Frontal cortex (tissue), 4 donors: ENCODE data around the gene TDRD15. TPM values are rescaled to one million over a fixed set of nuclear protein-coding genes. Genes with fewer than 3 reads are reported as not detected.
"Not testable (repeated sequence)": the region's sequence is repeated elsewhere in the genome, so short reads cannot be mapped to it uniquely, and the experiment has no call there.

Experiments used
- DNase-seq, 2 donors: peaks; one replicate each; pipeline ENCODE4 v3.0.0; 2012; ENCODE audit warnings: low spot score in 2 of 2
- FAIRE-seq: peaks from 2 replicates; lab custom pipeline; 2012; peaks lifted over from hg19 to GRCh38; lab: Jason Lieb, UNC
- total RNA-seq: library from RNA; depleted of rRNA; stranded (reverse); fragments of >200 nt; gene quantifications from one replicate; pipeline ENCODE4 v1.2.3, GENCODE V29; 2014
- donor health status: control.
- donor health status: control.
- donor health status: control.

TDRD15 gene
- total RNA-seq, 1 donor from 2014 or later = under 0.01 TPM

DNA sequence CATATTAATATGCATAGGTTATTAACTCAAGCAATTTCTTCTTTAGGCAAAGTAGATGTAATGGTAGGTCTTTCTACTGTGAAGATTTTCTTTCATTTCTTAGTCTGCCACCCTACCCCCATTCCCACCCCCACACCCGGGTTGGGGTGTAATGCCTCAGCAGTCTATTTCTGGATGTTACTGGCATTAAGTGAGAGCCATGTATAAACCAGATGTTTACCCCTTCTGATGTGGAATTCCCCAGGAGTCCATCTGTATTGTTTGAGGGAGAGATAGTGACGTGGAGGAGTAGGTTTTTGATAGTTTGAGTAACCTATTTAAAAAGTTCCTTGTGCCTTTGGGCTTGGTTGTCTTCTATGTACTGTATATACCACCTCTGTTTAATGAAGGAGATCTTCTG, 11.8 kb downstream of the TDRD15 start:
- no peak for FAIRE-seq
- DNase-seq = no peak

DNA sequence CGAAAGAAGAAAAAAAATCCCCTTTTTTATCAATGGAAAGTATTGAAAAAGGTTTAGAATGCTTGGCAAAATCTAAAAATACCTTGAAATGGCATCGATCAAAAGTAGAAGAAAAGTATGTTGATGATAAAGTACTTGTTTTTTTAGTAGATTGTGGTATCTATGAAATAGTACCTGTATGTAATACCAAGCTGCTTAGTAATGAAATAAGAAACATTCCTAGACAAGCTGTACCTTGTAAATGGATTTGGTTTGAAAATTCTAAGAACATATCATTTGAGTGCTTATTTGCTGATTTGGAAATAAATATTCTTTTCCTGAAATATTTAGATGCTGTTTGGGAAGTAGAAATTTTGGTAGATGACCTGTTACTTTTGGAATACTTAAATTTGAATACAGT, 18.4 kb downstream of the TDRD15 start:
- FAIRE-seq (no peak), DNase-seq (no peak)

DNA sequence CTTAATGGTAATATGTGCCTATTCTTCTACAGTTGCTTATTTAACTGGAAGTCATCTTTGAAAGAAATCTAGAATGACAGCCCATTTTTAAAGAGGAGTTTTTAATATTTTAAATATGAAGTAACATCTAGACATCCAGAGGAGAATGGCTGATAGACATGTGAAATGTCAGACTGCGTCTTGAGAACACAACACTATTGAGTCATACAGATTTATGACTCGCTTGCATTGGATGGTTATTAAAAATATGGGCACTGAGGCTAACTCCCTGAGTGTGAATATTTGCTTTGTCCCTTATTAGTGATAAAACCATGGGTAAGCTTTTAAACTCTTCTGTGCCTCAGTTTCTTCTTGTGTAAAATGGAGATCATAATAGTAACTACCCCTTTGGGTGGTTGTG, 22.9 kb downstream of the TDRD15 start:
- no peak for DNase-seq
- no peak for FAIRE-seq

DNA sequence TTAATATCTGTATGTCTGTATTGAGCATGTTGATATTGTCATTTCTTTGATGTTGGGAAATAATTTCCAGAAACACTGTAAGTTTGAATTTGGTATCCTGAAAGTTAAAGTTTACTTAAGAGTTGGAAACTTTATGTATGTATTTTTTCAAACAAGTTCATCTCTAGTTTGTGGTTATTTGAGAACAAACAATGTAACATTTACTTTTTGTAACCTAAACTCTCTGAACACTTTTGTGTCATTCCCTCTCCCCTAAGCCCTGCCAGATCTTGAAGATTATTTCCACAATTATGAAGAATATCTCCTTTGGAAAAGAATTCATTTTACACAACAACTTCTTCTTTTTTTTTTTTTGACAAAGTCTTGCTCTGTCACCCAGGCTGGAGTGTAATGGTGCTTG, 24.9 kb downstream of the TDRD15 start:
- DNase-seq (no peak), FAIRE-seq (no peak)

DNA sequence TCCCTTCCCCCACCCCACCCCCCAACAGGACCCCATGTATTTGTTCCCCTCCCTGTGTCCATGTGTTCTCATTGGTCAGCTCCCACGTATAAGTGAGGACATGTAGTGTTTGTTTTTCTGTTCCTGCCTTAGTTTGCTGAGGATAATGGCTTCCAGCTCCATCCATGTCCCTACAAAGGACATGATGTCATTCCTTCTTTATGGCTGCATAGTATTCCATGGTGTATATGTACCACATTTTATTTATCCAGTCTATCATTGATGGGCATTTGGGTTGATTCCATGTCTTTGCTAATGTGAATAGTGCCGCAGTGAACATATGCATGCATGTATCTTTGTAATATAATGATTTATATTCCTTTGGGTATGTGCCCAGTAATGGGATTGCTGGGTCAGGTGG, 27.5 kb downstream of the TDRD15 start:
- FAIRE-seq, DNase-seq: not testable (repeated sequence)

DNA sequence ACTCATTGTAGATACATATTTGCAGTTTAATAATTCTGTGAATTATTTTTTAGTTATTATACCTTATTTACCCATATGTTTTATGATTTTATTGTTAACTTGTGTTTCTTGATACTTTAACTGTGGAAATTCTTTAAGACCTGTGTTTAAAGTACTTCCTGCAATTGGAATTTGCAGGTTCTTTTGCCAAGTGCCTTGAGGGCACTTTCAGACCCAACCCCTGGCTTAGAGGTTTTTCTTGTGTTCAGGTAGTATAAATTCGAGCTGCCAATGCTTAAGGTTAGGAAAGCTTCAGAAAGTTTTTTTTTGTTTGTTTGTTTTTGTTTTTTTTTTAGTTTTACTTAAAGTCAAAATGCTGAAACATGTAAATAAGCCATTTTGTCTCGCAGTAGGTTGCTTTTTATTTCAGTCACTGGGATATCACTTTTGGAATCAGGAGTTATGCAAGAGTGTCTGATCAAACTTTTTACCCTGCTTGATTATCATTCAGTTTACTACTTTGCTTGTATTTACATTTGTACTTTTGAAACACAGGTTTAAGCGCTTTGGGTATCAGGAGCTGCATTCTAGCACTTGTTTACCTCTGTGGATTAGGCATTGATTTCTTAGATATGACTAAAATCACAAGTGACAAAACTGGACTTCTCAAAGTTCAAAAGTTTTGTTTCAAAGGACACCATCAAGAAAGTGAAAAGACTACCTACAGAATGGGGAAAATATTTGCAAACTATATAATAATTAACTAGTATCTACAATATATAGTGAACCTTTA, 31.8 kb downstream of the TDRD15 start:
- FAIRE-seq (peak; percentile 19), DNase-seq (no peak)

DNA sequence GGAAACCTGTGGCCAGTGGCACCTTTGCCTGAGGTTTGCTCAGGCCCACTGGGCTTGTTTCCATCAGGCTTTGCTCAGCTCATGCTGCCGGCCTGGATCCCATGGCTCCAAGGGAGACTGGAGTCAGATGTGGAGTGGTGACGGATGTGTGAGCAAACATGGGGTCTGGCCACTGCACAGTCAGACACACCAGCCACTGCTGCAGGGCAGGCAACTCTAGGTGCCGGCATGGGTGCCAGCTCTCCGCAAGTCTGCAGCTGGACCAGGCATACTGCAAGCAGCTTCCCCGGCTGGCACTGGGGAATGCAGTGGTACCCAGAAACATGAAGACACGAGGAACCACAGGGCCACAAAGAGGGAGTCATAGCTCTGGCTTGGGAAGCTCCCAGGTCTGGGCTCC, 37.4 kb downstream of the TDRD15 start:
- DNase-seq = no peak
- no peak for FAIRE-seq

DNA sequence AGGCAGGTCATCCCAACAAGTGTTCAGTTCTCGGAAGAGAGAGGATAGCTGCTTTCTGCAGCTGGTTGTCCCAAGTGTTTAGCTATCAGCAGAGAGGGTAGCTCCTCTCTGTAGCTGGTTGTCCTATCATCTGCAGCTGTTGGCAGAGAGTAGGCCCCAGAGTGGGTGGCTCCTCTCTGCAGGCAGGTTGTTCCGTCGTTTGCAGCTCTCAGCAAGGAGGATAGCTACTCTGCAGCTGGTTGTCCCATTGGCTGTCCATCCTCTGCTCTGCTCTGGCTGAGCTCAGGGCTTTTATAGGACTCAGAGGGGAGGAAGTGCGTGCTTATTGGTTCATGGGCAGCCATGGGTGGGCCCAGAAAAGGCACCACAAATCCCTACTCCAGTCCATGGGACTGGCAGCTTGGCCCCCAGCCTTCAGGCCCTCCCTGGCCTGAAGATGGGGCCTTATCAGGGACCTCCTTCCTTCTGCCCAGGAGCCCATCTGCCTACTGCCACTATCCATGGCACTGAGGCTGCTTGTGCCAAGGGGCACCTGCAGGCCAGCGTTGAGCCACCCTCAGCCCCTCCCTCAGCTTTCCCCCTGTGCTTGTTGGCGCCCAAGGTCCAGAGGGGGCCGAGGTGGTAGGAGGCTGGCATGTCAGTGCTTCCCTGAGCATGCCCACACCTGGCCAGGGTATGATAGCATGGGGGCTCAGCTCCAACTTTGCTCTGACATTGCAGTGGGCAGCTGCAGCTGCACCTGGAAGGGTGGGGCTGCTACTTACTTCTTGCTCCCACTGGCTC, 38.3 kb downstream of the TDRD15 start:
- FAIRE-seq = no peak

DNA sequence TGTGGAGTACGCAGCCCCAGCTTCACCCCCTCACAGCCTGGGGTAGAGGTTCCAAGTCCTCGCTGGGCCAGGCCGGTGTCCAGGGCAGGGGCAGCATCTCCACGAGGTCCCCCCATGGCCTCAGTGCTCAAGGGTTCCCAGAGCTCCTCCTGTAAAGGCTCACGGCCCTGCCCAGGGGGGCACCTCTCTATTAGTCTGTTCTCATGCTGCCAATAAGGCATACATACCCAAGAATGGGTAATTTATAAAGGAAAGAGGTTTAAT, 38.8 kb downstream of the TDRD15 start:
- DNase-seq = no peak
- FAIRE-seq = no peak

More for the DNA sequence above, 38.3 kb downstream of the TDRD15 start:
- no peak for DNase-seq

DNA sequence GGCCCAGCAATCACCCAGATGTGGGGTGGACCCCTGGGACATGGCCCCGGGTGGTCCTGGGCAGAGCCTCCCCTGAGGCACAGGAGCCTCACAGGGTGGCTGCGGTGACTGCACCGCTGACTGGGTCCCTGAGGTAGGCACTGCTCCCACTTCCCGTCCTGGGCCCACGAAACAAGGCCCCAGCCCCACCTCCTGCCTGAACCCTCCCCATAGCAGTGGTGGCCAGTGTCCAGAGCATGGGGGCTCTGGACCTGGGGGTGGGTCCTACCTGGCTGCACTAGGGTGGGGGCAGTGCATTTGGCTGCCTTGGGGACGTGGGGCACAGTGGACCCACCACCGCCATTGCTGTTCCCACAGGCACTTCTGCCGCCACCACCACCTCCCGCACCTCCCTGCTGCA, 39.4 kb downstream of the TDRD15 start:
- FAIRE-seq = no peak

DNA sequence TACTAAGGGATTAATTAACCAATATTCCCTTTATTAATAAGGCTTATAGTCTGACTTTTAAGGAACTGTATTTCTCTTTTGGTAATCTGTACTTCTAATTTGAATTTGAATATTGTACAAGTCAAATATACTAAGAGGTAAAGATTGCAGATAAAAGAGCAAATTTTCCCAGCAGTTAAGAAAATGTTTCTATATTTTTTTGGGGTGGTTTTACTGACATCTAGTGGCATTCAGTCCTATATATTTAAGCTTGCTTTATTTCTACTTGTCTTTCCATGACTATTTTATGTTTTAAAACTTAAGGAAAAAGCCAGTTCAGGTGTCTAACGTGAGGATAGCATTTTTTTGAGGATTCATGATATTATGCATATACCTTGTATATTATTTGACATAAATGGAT, 41.6 kb downstream of the TDRD15 start:
- no peak for FAIRE-seq

More for the DNA sequence above, 39.4 kb downstream of the TDRD15 start:
- DNase-seq = no peak

DNA sequence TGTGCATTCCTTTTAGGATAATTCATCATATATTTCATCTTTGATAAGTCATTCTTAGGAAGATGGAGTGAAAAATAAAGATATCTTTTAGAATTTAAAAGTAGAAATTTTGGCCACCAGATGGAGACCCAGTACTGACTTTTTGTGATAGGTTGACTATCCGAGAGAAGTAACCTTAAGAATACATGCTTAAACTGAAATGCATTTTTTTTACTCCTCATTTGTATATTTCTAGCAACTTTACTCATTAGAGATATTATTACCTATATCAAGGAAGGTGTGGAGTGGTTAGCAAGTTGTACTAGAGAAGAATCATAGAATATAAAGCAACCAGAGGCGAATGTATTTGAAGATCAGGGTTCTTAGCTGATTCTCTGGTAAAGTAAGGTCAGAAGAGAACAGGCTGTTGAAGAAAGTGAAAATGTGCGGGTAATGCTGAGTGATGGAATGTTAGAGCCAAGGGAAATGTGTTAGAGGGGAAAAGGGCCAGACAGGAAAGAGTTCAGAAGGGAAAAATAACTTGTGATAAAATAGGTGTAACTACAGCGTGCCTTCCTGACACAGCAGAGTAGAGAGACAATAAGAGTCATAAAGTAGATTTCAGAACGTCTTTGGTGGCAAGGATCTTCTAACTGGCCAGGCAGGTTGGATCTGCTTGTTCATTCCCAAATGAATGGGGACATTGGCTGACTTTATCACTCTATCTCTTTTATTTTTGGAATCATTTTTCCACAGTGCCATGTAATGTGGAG, 52.3 kb downstream of the TDRD15 start:
- DNase-seq (no peak), FAIRE-seq (peak; percentile 98)

More for the DNA sequence above, 41.6 kb downstream of the TDRD15 start:
- DNase-seq = no peak

DNA sequence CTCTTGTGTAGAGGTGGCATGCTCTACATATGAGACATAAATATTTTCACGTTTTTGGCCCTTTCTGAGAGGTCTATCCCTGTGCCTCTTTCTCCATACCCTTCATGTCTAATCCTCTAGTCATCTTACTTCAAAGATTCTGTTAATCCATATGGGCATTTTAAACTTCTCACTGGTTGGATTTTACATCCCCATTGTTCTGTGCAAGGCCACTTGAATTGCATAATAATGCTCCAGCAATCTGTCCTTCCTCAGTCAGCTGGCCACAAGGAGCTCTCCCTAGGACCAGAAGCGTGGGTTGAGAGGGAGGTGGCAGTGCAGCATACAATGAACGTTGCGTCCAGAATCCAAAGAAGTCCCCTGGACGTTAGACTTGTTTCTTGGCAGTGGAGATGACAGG, 58.2 kb downstream of the TDRD15 start:
- no peak for DNase-seq
- no peak for FAIRE-seq

DNA sequence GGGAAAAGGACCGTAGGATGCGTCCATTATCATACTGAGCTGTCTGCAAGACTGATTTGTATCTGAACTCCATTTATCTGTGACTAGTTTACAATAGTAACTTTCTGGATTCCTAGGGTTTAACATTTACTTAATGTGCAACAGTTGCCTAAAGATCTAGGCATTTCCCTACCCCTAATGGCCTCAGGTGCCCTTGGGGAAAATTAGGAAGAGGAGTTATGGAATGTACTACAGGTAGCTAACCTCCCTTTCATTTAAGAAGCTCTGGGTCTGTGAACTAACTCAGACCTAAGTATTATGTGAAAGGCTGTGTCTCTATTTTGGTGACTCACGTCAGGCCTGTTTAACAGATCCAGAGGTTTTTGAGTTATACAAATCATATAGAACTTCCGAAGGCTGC, 59.5 kb downstream of the TDRD15 start:
- FAIRE-seq = no peak
- DNase-seq = no peak

DNA sequence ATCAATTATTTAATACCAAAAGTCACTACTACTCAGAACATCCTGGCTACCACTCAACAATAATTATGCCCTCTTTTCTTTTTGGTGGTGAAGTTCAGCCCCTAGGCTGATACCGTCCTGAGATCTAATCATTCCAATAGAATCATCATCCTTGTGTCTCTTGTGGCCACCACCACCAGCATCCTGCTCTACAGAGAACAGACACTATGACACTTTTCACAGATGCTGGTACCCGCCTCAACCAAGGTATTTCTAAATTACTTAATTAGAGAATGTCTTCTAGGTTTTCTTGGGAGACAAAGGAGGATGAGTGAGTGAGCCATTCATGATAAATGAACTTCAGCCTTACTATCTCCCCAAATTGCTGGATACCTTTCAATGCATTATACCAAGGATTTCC, 60.0 kb downstream of the TDRD15 start:
- no peak for FAIRE-seq

DNA sequence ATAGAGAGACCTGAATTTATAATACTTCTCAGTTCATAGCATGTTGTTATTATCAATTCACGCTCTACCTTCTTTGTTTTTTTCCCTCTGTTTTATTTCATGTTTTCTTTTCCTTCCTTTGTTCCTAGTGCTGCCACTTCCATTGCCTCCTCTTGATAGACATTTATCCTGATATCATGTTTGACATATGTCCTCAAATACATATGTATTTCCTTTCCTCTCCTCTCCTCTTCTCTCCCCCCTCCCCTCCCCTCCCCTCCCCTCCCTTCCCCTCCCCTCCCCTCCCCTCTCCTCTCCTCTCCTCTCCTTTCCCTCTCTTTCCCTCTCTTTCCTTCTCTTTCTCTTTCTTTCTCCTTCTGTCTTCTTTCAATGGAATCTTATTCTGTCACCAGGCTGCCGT, 67.8 kb downstream of the TDRD15 start:
- FAIRE-seq (no peak), DNase-seq (no peak)

More for the DNA sequence above, 60.0 kb downstream of the TDRD15 start:
- DNase-seq = no peak

Other genes with a start within 250 kb of the TDRD15 start
- gene APOB, start 79.9 kb upstream of the TDRD15 start, total RNA-seq = 0.41 TPM